CD4-positive, alpha-beta T cell treated with Interleukin-6 at 100 ng/mL for 8 hours (primary cell): ENCODE results near the gene SLC1A3.

Experiments used
- DNase-seq: peaks from one replicate; pipeline ENCODE4 v3.0.0-alpha.2; 2020; ENCODE audit warnings: mixed read lengths, low spot score

Gene SLC1A3

GRCh38 chr5:36717131-36717695 lies 110.8 kb downstream of the SLC1A3 start:
- DNase-seq = no peak

- DNase-seq = no peak
These were observed 112.9 kb downstream of the SLC1A3 start for GRCh38 chr5:36719282-36719681.

- no peak for DNase-seq
These were observed 114.3 kb downstream of the SLC1A3 start for GRCh38 chr5:36720688-36721087.

- DNase-seq = no peak
These were observed 115.3 kb downstream of the SLC1A3 start for GRCh38 chr5:36721664-36722235.

- DNase-seq = no peak
These were observed 116.5 kb downstream of the SLC1A3 start for GRCh38 chr5:36722900-36723299.

GRCh38 chr5:36723912-36724311 lies 117.5 kb downstream of the SLC1A3 start:
- DNase-seq = no peak

GRCh38 chr5:36724467-36725332 lies 118.3 kb downstream of the SLC1A3 start:
- peak; percentile 36 for DNase-seq

GRCh38 chr5:36726317-36726716 lies 119.9 kb downstream of the SLC1A3 start:
- DNase-seq = no peak

- no peak for DNase-seq
These were observed 120.4 kb downstream of the SLC1A3 start for GRCh38 chr5:36726767-36727166.

GRCh38 chr5:36728697-36729543 lies 122.5 kb downstream of the SLC1A3 start:
- DNase-seq = peak; percentile 59

- DNase-seq = no peak
These were observed 124.3 kb downstream of the SLC1A3 start for GRCh38 chr5:36730537-36731216.

- DNase-seq = no peak
These were observed 126.8 kb downstream of the SLC1A3 start for GRCh38 chr5:36733183-36733582.

GRCh38 chr5:36734422-36734821 lies 128.0 kb downstream of the SLC1A3 start:
- DNase-seq = no peak

- no peak for DNase-seq
These were observed 129.5 kb downstream of the SLC1A3 start for GRCh38 chr5:36735891-36736290.
